Measurements from ENCODE around the gene PTTG1IP. TPM values are rescaled to one million over a fixed set of nuclear protein-coding genes. Genes with fewer than 3 reads are reported as not detected.

Gene PTTG1IP
- polyA plus RNA-seq, 1 donor (not counting 4 experiments of a cell fraction or from before 2014, with no cell fraction given), result 132 TPM

- H3K36me3 ChIP-seq (ENCODE audit: control insufficient read depth in 2 of 2, extremely low read depth in 1 of 2, insufficient read depth in 2 of 2, low read length in 2 of 2), result peaks cover 15 to 17% of the 10 kb centered on the region in 2 experiments
- H3K4me1 ChIP-seq (ENCODE audit: control insufficient read depth, extremely low read depth, insufficient read depth, low read length), result peaks cover 14% of the 10 kb centered on the region
- peaks cover 56% of the 10 kb centered on the region for H4K20me1 ChIP-seq (ENCODE audit: control insufficient read depth, extremely low read depth, insufficient read depth, low read length)
- H3K4me3 ChIP-seq (ENCODE audit: control insufficient read depth in 2 of 3, extremely low read depth in 1 of 3, insufficient read depth in 2 of 3, low read depth in 1 of 3, low read length in 3 of 3), result no peak overlapping the region
- no peak overlapping the region for H3K9ac ChIP-seq (ENCODE audit: control insufficient read depth, extremely low read depth, insufficient read depth, low read length)
- no peaks in the 10 kb centered on the region for H3K27me3 ChIP-seq (ENCODE audit: control insufficient read depth, extremely low read depth, insufficient read depth, low read length)
- no peak overlapping the region for H2AFZ ChIP-seq (ENCODE audit: control insufficient read depth, low read length)
- no peak overlapping the region for H3K27ac ChIP-seq (ENCODE audit: control insufficient read depth, insufficient read depth, low read length)
- peaks cover 12% of the 10 kb centered on the region for H3K9me1 ChIP-seq (ENCODE audit: control insufficient read depth, extremely low read depth, insufficient read depth, low read length)
- FAIRE-seq (no peak), DNase-seq (ENCODE audit: low read depth, low spot score) (no peak)
- TF ChIP-seq CTCF (optimal IDR thresholded peaks at IDR 0.05 in 1 of 3, IDR thresholded peaks at IDR 0.05 in 1 of 3, conservative IDR thresholded peaks at IDR 0.05 in 1 of 3; ENCODE audit: extremely low read depth in 1 of 3, insufficient read depth in 2 of 3, low read length in 3 of 3) (no peak), EZH2 (IDR thresholded peaks at IDR 0.05; ENCODE audit: low read length) (no peak)
- dilution Hi-C loops (cut with MboI; ENCODE audit: extremely low pct_ligation_motif_present, low sequenced_read_pairs), result no loop called here
- peaks cover 96% of the 10 kb centered on the region for H3K79me2 ChIP-seq (ENCODE audit: control insufficient read depth, insufficient read depth, low read length)
- H3K9me3 ChIP-seq (ENCODE audit: control insufficient read depth, low read depth, low read length), result no peaks in the 10 kb centered on the region
- no peak overlapping the region for H3K4me2 ChIP-seq (ENCODE audit: control insufficient read depth, extremely low read depth, insufficient read depth, low read depth, low read length)
Observed at GRCh38 chr21:44865561-44866280, 7.8 kb downstream of the PTTG1IP start.

- TF ChIP-seq CTCF (optimal IDR thresholded peaks at IDR 0.05 in 1 of 3, IDR thresholded peaks at IDR 0.05 in 1 of 3, conservative IDR thresholded peaks at IDR 0.05 in 1 of 3; ENCODE audit: extremely low read depth in 1 of 3, insufficient read depth in 2 of 3, low read length in 3 of 3) (no peak), EZH2 (IDR thresholded peaks at IDR 0.05; ENCODE audit: low read length) (no peak)
- Histone ChIP-seq H3K4me3 (ENCODE audit: control insufficient read depth in 2 of 3, extremely low read depth in 1 of 3, insufficient read depth in 2 of 3, low read depth in 1 of 3, low read length in 3 of 3) (no peak overlapping the region), H3K9me3 (ENCODE audit: control insufficient read depth, low read depth, low read length) (no peaks in the 10 kb centered on the region), H3K27ac (ENCODE audit: control insufficient read depth, insufficient read depth, low read length) (no peak overlapping the region), H4K20me1 (ENCODE audit: control insufficient read depth, extremely low read depth, insufficient read depth, low read length) (peaks cover 42% of the 10 kb centered on the region), H3K4me1 (ENCODE audit: control insufficient read depth, extremely low read depth, insufficient read depth, low read length) (peaks cover 15% of the 10 kb centered on the region), H3K36me3 (ENCODE audit: control insufficient read depth in 2 of 2, extremely low read depth in 1 of 2, insufficient read depth in 2 of 2, low read length in 2 of 2) (peaks cover 20 to 30% of the 10 kb centered on the region in 2 experiments), H3K4me2 (ENCODE audit: control insufficient read depth, extremely low read depth, insufficient read depth, low read depth, low read length) (no peak overlapping the region), H3K9ac (ENCODE audit: control insufficient read depth, extremely low read depth, insufficient read depth, low read length) (no peak overlapping the region), H3K27me3 (ENCODE audit: control insufficient read depth, extremely low read depth, insufficient read depth, low read length) (no peaks in the 10 kb centered on the region), H3K79me2 (ENCODE audit: control insufficient read depth, insufficient read depth, low read length) (peaks cover 84% of the 10 kb centered on the region), H2AFZ (ENCODE audit: control insufficient read depth, low read length) (no peak overlapping the region), H3K9me1 (ENCODE audit: control insufficient read depth, extremely low read depth, insufficient read depth, low read length) (peaks cover 12% of the 10 kb centered on the region)
- DNase-seq (ENCODE audit: low read depth, low spot score), result no peak
- dilution Hi-C loops (cut with MboI; ENCODE audit: extremely low pct_ligation_motif_present, low sequenced_read_pairs), result no loop called here
- no peak for FAIRE-seq
Observed at GRCh38 chr21:44862869-44863685, 10.4 kb downstream of the PTTG1IP start.
